Keratinocyte (primary cell): ENCODE results near the gene MIPOL1. TPM values are rescaled to one million over a fixed set of nuclear protein-coding genes. Genes with fewer than 3 reads are reported as not detected.
"Not testable (repeated sequence)": the region's sequence is repeated elsewhere in the genome, so short reads cannot be mapped to it uniquely, and the experiment has no call there.

Experiments
- DNase-seq: peaks from one replicate; pipeline ENCODE4 v3.0.0-alpha.2; 2011; ENCODE audit warnings: low read depth, missing footprints, low spot score
- FAIRE-seq: peaks from 2 replicates; lab custom pipeline; 2011; peaks lifted over from hg19 to GRCh38; lab: Jason Lieb, UNC
- H2AFZ ChIP-seq: 2 replicates; pipeline ENCODE4 v1.6.0; 2012; ENCODE audit warnings: low read length, control low read depth, inconsistent platforms; ENCODE audit not compliant: control insufficient read depth
- H3K27ac ChIP-seq: 2 replicates; pipeline ENCODE4 v1.5.1; 2011; ENCODE audit warnings: low read length; ENCODE audit not compliant: control insufficient read depth, insufficient read depth
- H3K27me3 ChIP-seq: 3 replicates; pipeline ENCODE4 v1.6.0; 2011; ENCODE audit warnings: low read length; ENCODE audit not compliant: control insufficient read depth, insufficient read depth; ENCODE audit errors: extremely low read depth
- H3K36me3 ChIP-seq, 2 experiments: 2 replicates in 1 of 2; 3 replicates in 1 of 2; pipeline ENCODE4 v1.5.1; 2011; ENCODE audit warnings: low read length in 2 of 2, mild to moderate bottlenecking in 1 of 2; ENCODE audit not compliant: control insufficient read depth in 2 of 2, insufficient read depth in 2 of 2; ENCODE audit errors: extremely low read depth in 1 of 2
- H3K4me1 ChIP-seq: 3 replicates; pipeline ENCODE4 v1.5.1; 2011; ENCODE audit warnings: low read length; ENCODE audit not compliant: control insufficient read depth, insufficient read depth; ENCODE audit errors: extremely low read depth
- H3K4me2 ChIP-seq: 3 replicates; pipeline ENCODE4 v1.6.0; 2011; ENCODE audit warnings: low read depth, low read length; ENCODE audit not compliant: control insufficient read depth, insufficient read depth; ENCODE audit errors: extremely low read depth
- H3K4me3 ChIP-seq, 3 experiments: fragments of 200-600 bp in 1 of 3; sonication (generic) in 1 of 3; 2 replicates in 2 of 3; 3 replicates in 1 of 3; pipeline ENCODE4 v1.5.1; 2011 to 2016; ENCODE audit warnings: low read length in 3 of 3, mild to moderate bottlenecking in 3 of 3, control low read depth in 2 of 3, inconsistent platforms in 1 of 3, low read depth in 1 of 3, mixed read lengths in 1 of 3, mixed run types in 1 of 3, moderate library complexity in 1 of 3; ENCODE audit not compliant: control insufficient read depth in 2 of 3, insufficient read depth in 2 of 3; ENCODE audit errors: extremely low read depth in 1 of 3
- H3K79me2 ChIP-seq: 2 replicates; pipeline ENCODE4 v1.6.0; 2012; ENCODE audit warnings: low read length; ENCODE audit not compliant: control insufficient read depth, insufficient read depth
- H3K9ac ChIP-seq: 3 replicates; pipeline ENCODE4 v1.6.0; 2011; ENCODE audit warnings: low read length; ENCODE audit not compliant: control insufficient read depth, insufficient read depth; ENCODE audit errors: extremely low read depth
- H3K9me1 ChIP-seq: 3 replicates; pipeline ENCODE4 v1.6.0; 2011; ENCODE audit warnings: low read length; ENCODE audit not compliant: control insufficient read depth, insufficient read depth; ENCODE audit errors: extremely low read depth
- H3K9me3 ChIP-seq: 2 replicates; pipeline ENCODE4 v1.5.1; 2012; ENCODE audit warnings: low read depth, low read length; ENCODE audit not compliant: control insufficient read depth
- H4K20me1 ChIP-seq: 3 replicates; pipeline ENCODE4 v1.6.0; 2011; ENCODE audit warnings: low read length; ENCODE audit not compliant: control insufficient read depth, insufficient read depth; ENCODE audit errors: extremely low read depth
- EZH2 ChIP-seq: IDR thresholded peaks from one replicate; pipeline ENCODE4 v1.6.1; 2012; ENCODE audit warnings: inconsistent platforms, mild to moderate bottlenecking, low read length, moderate library complexity
- dilution Hi-C: fragments of 300-500 bp; cut with MboI; formaldehyde crosslinking; loops from one replicate; pipeline ENCODE4 v1.7.0; 2020; ENCODE audit warnings: low sequenced_read_pairs; ENCODE audit not compliant: extremely low pct_ligation_motif_present
- polyA plus RNA-seq, 5 experiments: library from polyadenylated mRNA; depleted of rRNA in 3 of 5; stranded (reverse) in 3 of 5; stranded (forward) in 1 of 5; unstranded in 1 of 5; fragments of >200 nt; gene quantifications; 1 replicate in 1 of 5; 2 replicates in 3 of 5; 3 replicates in 1 of 5; pipeline versions ENCODE4 v1.2.1 to v1.2.3, GENCODE V29; 2011 to 2012; ENCODE audit warnings: missing spikeins in 2 of 5, low read depth in 1 of 5, low replicate concordance in 1 of 5
- TF ChIP-seq, protein P1 (sequence below), 3 experiments: IDR thresholded peaks in 1 of 3; conservative IDR thresholded peaks in 1 of 3; optimal IDR thresholded peaks in 1 of 3; 2 replicates in 2 of 3; 3 replicates in 1 of 3; pipeline versions ENCODE3 to v1.5.1; 2011; ENCODE audit warnings: low read length in 3 of 3, mild to moderate bottlenecking in 3 of 3, moderate library complexity in 2 of 3, control low read depth in 1 of 3, inconsistent platforms in 1 of 3; ENCODE audit not compliant: insufficient read depth in 2 of 3; ENCODE audit errors: extremely low read depth in 1 of 3

Gene MIPOL1
- polyA plus RNA-seq, 1 donor (not counting 4 experiments of a cell fraction or from before 2014, with no cell fraction given): 10.9 TPM

DNA sequence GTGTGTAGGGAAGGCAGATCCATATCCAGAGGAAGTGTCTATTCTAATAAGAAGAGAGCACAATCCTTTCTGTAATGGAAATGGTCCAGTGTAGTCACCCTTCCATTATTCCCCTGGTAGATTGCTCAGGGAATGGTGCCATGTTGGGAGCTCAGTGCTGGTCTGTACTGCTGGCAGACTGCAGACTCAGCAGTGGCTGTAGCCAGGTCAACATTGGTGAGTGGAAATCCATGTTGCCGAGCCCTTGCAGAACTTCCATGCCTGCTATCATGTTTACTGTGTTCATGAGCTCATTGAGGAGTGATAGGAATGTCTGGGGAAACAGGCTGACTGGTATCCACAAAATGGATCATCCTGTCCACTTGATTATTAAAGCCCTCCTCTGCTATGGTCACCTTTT lies 128.7 kb downstream of the MIPOL1 start:
- H3K27ac ChIP-seq: no peak overlapping the region
- no peak overlapping the region for H2AFZ ChIP-seq
- no peak overlapping the region for H3K9ac ChIP-seq
- H3K4me2 ChIP-seq: no peak overlapping the region
- no peak overlapping the region for H3K4me3 ChIP-seq
- H3K9me1 ChIP-seq: no peaks in the 10 kb centered on the region
- no peaks in the 10 kb centered on the region for H4K20me1 ChIP-seq
- H3K36me3 ChIP-seq: no peaks in the 10 kb centered on the region
- H3K27me3 ChIP-seq: no peaks in the 10 kb centered on the region
- H3K79me2 ChIP-seq: no peaks in the 10 kb centered on the region
- dilution Hi-C loops: no loop called here
- H3K9me3 ChIP-seq: no peaks in the 10 kb centered on the region
- no peaks in the 10 kb centered on the region for H3K4me1 ChIP-seq
- FAIRE-seq: no peak
- TF ChIP-seq EZH2: no peak
- TF ChIP-seq, protein P1, sequence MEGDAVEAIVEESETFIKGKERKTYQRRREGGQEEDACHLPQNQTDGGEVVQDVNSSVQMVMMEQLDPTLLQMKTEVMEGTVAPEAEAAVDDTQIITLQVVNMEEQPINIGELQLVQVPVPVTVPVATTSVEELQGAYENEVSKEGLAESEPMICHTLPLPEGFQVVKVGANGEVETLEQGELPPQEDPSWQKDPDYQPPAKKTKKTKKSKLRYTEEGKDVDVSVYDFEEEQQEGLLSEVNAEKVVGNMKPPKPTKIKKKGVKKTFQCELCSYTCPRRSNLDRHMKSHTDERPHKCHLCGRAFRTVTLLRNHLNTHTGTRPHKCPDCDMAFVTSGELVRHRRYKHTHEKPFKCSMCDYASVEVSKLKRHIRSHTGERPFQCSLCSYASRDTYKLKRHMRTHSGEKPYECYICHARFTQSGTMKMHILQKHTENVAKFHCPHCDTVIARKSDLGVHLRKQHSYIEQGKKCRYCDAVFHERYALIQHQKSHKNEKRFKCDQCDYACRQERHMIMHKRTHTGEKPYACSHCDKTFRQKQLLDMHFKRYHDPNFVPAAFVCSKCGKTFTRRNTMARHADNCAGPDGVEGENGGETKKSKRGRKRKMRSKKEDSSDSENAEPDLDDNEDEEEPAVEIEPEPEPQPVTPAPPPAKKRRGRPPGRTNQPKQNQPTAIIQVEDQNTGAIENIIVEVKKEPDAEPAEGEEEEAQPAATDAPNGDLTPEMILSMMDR (optimal IDR thresholded peaks at IDR 0.05 in 1 of 3, IDR thresholded peaks at IDR 0.05 in 1 of 3, conservative IDR thresholded peaks at IDR 0.05 in 1 of 3; ENCODE audit: extremely low read depth in 1 of 3, insufficient read depth in 2 of 3, low read length in 3 of 3): no peak
- no peak for DNase-seq

DNA sequence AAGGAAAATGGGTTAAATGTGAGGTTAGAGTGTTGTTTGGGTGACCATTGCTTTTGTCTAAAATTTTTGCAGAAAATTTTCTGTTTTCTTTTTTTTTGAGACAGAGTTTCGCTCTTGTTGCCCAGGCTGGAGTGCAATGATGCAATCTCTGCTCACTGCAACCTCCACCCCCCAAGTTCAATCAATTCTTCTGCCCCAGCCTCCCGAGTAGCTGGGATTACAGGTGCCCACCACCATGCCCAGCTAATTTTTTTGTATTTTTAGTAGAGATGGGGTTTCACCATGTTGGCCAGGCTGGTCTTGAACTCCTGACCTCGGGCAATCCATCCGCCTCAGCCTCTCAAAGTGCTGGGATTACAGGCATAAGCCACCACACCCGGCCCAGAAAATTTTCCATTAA lies 130.2 kb downstream of the MIPOL1 start:
- H3K36me3 ChIP-seq, dilution Hi-C loops, H2AFZ ChIP-seq, FAIRE-seq, DNase-seq, H3K9ac ChIP-seq, H3K27ac ChIP-seq, H3K4me2 ChIP-seq, H3K4me1 ChIP-seq, H4K20me1 ChIP-seq, H3K79me2 ChIP-seq, H3K9me1 ChIP-seq, H3K9me3 ChIP-seq, H3K4me3 ChIP-seq, H3K27me3 ChIP-seq: not testable (repeated sequence)

- Histone ChIP-seq H3K79me2 (no peaks in the 10 kb centered on the region), H3K4me1 (no peaks in the 10 kb centered on the region), H3K27ac (no peak overlapping the region), H2AFZ (no peak overlapping the region), H3K4me3 (no peak overlapping the region), H3K9me3 (no peaks in the 10 kb centered on the region), H3K27me3 (no peaks in the 10 kb centered on the region), H3K9ac (no peak overlapping the region), H3K4me2 (no peak overlapping the region), H3K9me1 (no peaks in the 10 kb centered on the region), H3K36me3 (no peaks in the 10 kb centered on the region), H4K20me1 (no peaks in the 10 kb centered on the region)
- DNase-seq: no peak
- no peak for TF ChIP-seq EZH2
- TF ChIP-seq, protein P1 (optimal IDR thresholded peaks at IDR 0.05 in 1 of 3, IDR thresholded peaks at IDR 0.05 in 1 of 3, conservative IDR thresholded peaks at IDR 0.05 in 1 of 3; ENCODE audit: extremely low read depth in 1 of 3, insufficient read depth in 2 of 3, low read length in 3 of 3): no peak
- FAIRE-seq: no peak
- dilution Hi-C loops: no loop called here
Measured at GRCh38 chr14:37328673-37329072, 130.9 kb downstream of the MIPOL1 start.
